ENCODE measurements around the gene KCNH3.

KCNH3 gene

DNA sequence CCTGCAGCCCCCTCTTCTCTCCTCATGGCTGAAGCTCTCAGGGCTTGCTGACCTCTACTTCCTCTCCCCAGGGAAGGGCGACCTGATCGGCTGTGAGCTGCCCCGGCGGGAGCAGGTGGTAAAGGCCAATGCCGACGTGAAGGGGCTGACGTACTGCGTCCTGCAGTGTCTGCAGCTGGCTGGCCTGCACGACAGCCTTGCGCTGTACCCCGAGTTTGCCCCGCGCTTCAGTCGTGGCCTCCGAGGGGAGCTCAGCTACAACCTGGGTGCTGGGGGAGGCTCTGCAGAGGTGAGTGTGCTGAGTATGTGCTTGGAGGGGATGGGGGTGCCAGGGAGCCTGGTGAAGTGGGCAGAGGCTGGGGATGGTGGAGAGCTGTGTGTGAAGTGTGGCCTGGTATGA lies 15.4 kb downstream of the KCNH3 start:
- H3K4me3 ChIP-seq (replicated peaks in 1 of 2; ENCODE audit: low read depth in 2 of 2, low read length in 2 of 2): no peak overlapping the region
- DNase-seq (ENCODE audit: low read depth in 2 of 2): no peak
- TF ChIP-seq, protein P1, sequence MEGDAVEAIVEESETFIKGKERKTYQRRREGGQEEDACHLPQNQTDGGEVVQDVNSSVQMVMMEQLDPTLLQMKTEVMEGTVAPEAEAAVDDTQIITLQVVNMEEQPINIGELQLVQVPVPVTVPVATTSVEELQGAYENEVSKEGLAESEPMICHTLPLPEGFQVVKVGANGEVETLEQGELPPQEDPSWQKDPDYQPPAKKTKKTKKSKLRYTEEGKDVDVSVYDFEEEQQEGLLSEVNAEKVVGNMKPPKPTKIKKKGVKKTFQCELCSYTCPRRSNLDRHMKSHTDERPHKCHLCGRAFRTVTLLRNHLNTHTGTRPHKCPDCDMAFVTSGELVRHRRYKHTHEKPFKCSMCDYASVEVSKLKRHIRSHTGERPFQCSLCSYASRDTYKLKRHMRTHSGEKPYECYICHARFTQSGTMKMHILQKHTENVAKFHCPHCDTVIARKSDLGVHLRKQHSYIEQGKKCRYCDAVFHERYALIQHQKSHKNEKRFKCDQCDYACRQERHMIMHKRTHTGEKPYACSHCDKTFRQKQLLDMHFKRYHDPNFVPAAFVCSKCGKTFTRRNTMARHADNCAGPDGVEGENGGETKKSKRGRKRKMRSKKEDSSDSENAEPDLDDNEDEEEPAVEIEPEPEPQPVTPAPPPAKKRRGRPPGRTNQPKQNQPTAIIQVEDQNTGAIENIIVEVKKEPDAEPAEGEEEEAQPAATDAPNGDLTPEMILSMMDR (IDR thresholded peaks at IDR 0.05; ENCODE audit: low read depth, low read length): no peak

- DNase-seq (ENCODE audit: low read depth in 2 of 2): no peak
- TF ChIP-seq, protein P1 (IDR thresholded peaks at IDR 0.05; ENCODE audit: low read depth, low read length): no peak
Measured at GRCh38 chr12:49555631-49556390, 17.0 kb downstream of the KCNH3 start.

DNA sequence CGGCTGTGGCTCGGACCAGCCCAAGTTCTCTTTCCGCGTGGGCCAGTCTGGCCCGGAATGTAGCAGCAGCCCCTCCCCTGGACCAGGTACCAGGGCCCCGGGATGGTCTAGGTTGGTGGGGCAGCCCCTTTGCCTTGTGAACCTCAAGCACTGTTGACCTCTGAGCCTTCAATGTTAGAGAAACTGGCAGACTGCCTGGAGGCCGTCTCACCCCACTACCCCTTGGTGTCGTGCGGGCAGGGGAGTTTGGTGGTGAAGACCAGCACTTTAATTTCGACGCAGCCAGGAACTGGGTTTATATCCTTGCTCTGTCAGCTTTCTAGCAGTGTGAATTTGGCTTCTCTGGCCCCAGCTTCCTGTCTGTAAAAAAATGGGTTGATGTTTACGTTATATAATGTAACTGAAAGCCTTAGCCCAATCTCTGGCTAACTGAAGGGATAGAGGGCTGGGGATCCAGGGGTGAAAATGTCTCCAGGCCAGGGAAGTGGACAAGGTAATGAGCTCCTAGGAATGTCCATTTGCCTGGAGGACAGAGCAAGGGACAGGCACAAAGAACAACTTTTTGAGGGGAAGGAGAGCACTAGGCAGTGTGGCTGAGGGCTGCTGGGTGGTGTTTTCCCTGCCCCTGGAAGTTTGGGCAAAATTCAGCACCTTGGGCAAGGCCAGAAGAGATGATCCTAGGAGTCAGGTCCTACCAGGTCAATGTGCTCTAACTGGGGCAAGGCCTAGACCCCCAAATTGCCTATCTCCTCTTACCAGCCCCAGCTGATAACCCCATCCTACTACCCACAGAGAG lies 17.8 kb downstream of the KCNH3 start:
- no peak for DNase-seq (ENCODE audit: low read depth in 2 of 2)
- H3K4me3 ChIP-seq (replicated peaks in 1 of 2; ENCODE audit: low read depth in 2 of 2, low read length in 2 of 2): no peak overlapping the region
- TF ChIP-seq, protein P1 (IDR thresholded peaks at IDR 0.05; ENCODE audit: low read depth, low read length): no peak

More at GRCh38 chr12:49555631-49556390, 17.0 kb downstream of the KCNH3 start:
- no peak overlapping the region for H3K4me3 ChIP-seq (replicated peaks in 1 of 2; ENCODE audit: low read depth in 2 of 2, low read length in 2 of 2)

DNA sequence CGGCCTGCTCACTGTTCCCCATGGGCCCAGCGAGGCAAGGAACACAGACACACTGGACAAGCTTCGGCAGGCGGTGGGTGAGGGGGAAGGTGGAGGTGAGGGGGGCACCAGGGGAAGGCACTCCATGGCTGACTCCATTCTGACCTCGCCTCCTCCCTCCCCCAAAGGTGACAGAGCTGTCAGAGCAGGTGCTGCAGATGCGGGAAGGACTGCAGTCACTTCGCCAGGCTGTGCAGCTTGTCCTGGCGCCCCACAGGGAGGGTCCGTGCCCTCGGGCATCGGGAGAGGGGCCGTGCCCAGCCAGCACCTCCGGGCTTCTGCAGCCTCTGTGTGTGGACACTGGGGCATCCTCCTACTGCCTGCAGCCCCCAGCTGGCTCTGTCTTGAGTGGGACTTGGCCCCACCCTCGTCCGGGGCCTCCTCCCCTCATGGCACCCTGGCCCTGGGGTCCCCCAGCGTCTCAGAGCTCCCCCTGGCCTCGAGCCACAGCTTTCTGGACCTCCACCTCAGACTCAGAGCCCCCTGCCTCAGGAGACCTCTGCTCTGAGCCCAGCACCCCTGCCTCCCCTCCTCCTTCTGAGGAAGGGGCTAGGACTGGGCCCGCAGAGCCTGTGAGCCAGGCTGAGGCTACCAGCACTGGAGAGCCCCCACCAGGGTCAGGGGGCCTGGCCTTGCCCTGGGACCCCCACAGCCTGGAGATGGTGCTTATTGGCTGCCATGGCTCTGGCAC lies 18.5 kb downstream of the KCNH3 start:
- no peak overlapping the region for H3K4me3 ChIP-seq (replicated peaks in 1 of 2; ENCODE audit: low read depth in 2 of 2, low read length in 2 of 2)
- TF ChIP-seq, protein P1 (IDR thresholded peaks at IDR 0.05; ENCODE audit: low read depth, low read length): no peak
- DNase-seq (ENCODE audit: low read depth in 2 of 2): no peak

- TF ChIP-seq, protein P1 (IDR thresholded peaks at IDR 0.05; ENCODE audit: low read depth, low read length): peak; percentile 15
- no peak for DNase-seq (ENCODE audit: low read depth in 2 of 2)
- no peak overlapping the region for H3K4me3 ChIP-seq (replicated peaks in 1 of 2; ENCODE audit: low read depth in 2 of 2, low read length in 2 of 2)
Measured at GRCh38 chr12:49557917-49558215, 19.0 kb downstream of the KCNH3 start.

GRCh38 chr12:49558526-49558925 lies 19.7 kb downstream of the KCNH3 start:
- TF ChIP-seq, protein P1 (IDR thresholded peaks at IDR 0.05; ENCODE audit: low read depth, low read length): no peak
- DNase-seq (ENCODE audit: low read depth in 2 of 2): no peak
- H3K4me3 ChIP-seq (replicated peaks in 1 of 2; ENCODE audit: low read depth in 2 of 2, low read length in 2 of 2): no peak overlapping the region

All from cardiac fibroblast (primary cell).